Trophoblast cell (in vitro differentiated cells and primary cell): Measurements from ENCODE around the gene KCNAB2.

Experiments
- DNase-seq, 2 donors: peaks; one replicate each; pipeline ENCODE4 v3.0.0-alpha.2; 2016
- H2AFZ ChIP-seq: 2 replicates; pipeline ENCODE4 v1.6.1; 2013; ENCODE audit warnings: low read length, moderate library complexity, mild to moderate bottlenecking; ENCODE audit not compliant: insufficient read depth, poor library complexity
- H2AK5ac ChIP-seq: 2 replicates; pipeline ENCODE4 v1.6.1; 2013; ENCODE audit warnings: mild to moderate bottlenecking, low read length
- H2BK120ac ChIP-seq: 2 replicates; pipeline ENCODE4 v1.6.1; 2013; ENCODE audit warnings: low read length, mild to moderate bottlenecking, moderate library complexity; ENCODE audit not compliant: insufficient read depth, poor library complexity
- H2BK12ac ChIP-seq: 2 replicates; pipeline ENCODE4 v1.6.1; 2013; ENCODE audit warnings: mild to moderate bottlenecking, low read length, moderate library complexity
- H2BK5ac ChIP-seq: 2 replicates; pipeline ENCODE4 v1.6.1; 2013; ENCODE audit warnings: low read length, low read depth, moderate library complexity, mild to moderate bottlenecking; ENCODE audit not compliant: poor library complexity
- H3K14ac ChIP-seq: 2 replicates; pipeline ENCODE4 v1.6.1; 2013; ENCODE audit warnings: mild to moderate bottlenecking, low read length
- H3K18ac ChIP-seq: 2 replicates; pipeline ENCODE4 v1.6.1; 2013; ENCODE audit warnings: mild to moderate bottlenecking, low read length
- H3K23ac ChIP-seq: 2 replicates; pipeline ENCODE4 v1.6.1; 2013; ENCODE audit warnings: low read length
- H3K27ac ChIP-seq: 2 replicates; pipeline ENCODE4 v1.5.1; 2013; ENCODE audit warnings: low read depth, mild to moderate bottlenecking, inconsistent platforms, low read length, moderate library complexity
- H3K27me3 ChIP-seq: 2 replicates; pipeline ENCODE4 v1.6.1; 2013; ENCODE audit warnings: inconsistent platforms, mild to moderate bottlenecking, low read length, moderate library complexity; ENCODE audit not compliant: insufficient read depth
- H3K36me3 ChIP-seq, 2 experiments: 1 replicate in 1 of 2; 2 replicates in 1 of 2; pipeline ENCODE4 v1.6.1; 2013; ENCODE audit warnings: low read length in 2 of 2, mild to moderate bottlenecking in 2 of 2, moderate library complexity in 1 of 2; ENCODE audit not compliant: insufficient read depth in 2 of 2, control insufficient read depth in 1 of 2
- H3K4ac ChIP-seq: 2 replicates; pipeline ENCODE4 v1.6.1; 2013; ENCODE audit warnings: low read depth, mild to moderate bottlenecking, low read length, moderate library complexity
- H3K4me1 ChIP-seq, 2 experiments: 1 replicate in 1 of 2; 2 replicates in 1 of 2; pipeline ENCODE4 v1.6.1; 2013; ENCODE audit warnings: low read length in 2 of 2, mild to moderate bottlenecking in 2 of 2, moderate library complexity in 1 of 2; ENCODE audit not compliant: insufficient read depth in 2 of 2, control insufficient read depth in 1 of 2
- H3K4me2 ChIP-seq: 2 replicates; pipeline ENCODE4 v1.6.1; 2013; ENCODE audit warnings: inconsistent platforms, mild to moderate bottlenecking, low read length, moderate library complexity
- H3K4me3 ChIP-seq: 2 replicates; pipeline ENCODE4 v1.5.1; 2013; ENCODE audit warnings: mild to moderate bottlenecking, low read depth, low read length, inconsistent platforms
- H3K79me1 ChIP-seq: one replicate; pipeline ENCODE4 v1.6.1; 2013; ENCODE audit warnings: low read length
- H3K79me2 ChIP-seq: 2 replicates; pipeline ENCODE4 v1.6.1; 2013; ENCODE audit warnings: low read length, mild to moderate bottlenecking; ENCODE audit not compliant: control insufficient read depth, insufficient read depth, poor library complexity
- H3K9ac ChIP-seq: 2 replicates; pipeline ENCODE4 v1.6.1; 2013; ENCODE audit warnings: mild to moderate bottlenecking, low read length
- H3K9me3 ChIP-seq: 2 replicates; pipeline ENCODE4 v1.6.1; 2013; ENCODE audit warnings: low read depth, mild to moderate bottlenecking, control low read depth, inconsistent platforms, low read length; ENCODE audit not compliant: insufficient read depth
- H4K12ac ChIP-seq: 2 replicates; pipeline ENCODE4 v1.6.1; 2013; ENCODE audit warnings: low read depth, mild to moderate bottlenecking, low read length, moderate library complexity
- H4K8ac ChIP-seq: 2 replicates; pipeline ENCODE4 v1.6.1; 2013; ENCODE audit warnings: low read depth, mild to moderate bottlenecking, low read length, moderate library complexity
- H4K91ac ChIP-seq: one replicate; pipeline ENCODE4 v1.6.1; 2013; ENCODE audit warnings: low read depth, mild to moderate bottlenecking, low read length, moderate library complexity
- WGBS: extraction: QIAGEN DNeasy Blood & Tissue Kit; methylation state at CpG from one replicate; pipeline ENCODE4 v1.1.7; 2013; ENCODE audit warnings: missing lambda C conversion rate; ENCODE audit not compliant: insufficient read length, insufficient coverage; ENCODE audit errors: extremely low coverage; 5-methylcytosine and 5-hydroxymethylcytosine counted together

KCNAB2 gene

GRCh38 chr1:6134741-6135510, 89.2 kb downstream of the KCNAB2 start:
- H3K79me1 ChIP-seq = no peaks in the 10 kb centered on the region
- H4K8ac ChIP-seq = no peak overlapping the region
- no peaks in the 10 kb centered on the region for H3K27me3 ChIP-seq
- H2BK120ac ChIP-seq = no peak overlapping the region
- no peaks in the 10 kb centered on the region for H3K4me1 ChIP-seq
- H3K4me2 ChIP-seq = no peak overlapping the region
- H2AK5ac ChIP-seq = no peak overlapping the region
- H2BK12ac ChIP-seq = no peak overlapping the region
- H3K4ac ChIP-seq = no peak overlapping the region
- no CpG with 5 or more reads among the region's 22 CpGs for WGBS
- H4K12ac ChIP-seq = no peak overlapping the region
- no peak for DNase-seq
- H3K14ac ChIP-seq = no peak overlapping the region
- H3K18ac ChIP-seq = no peak overlapping the region
- H3K79me2 ChIP-seq = no peaks in the 10 kb centered on the region
- no peaks in the 10 kb centered on the region for H3K36me3 ChIP-seq
- H2BK5ac ChIP-seq = no peak overlapping the region
- H3K9me3 ChIP-seq = peaks cover 8% of the 10 kb centered on the region
- no peak overlapping the region for H2AFZ ChIP-seq
- H3K27ac ChIP-seq = no peak overlapping the region
- H3K9ac ChIP-seq = no peak overlapping the region
- no peak overlapping the region for H4K91ac ChIP-seq
- H3K23ac ChIP-seq = no peak overlapping the region
- no peak overlapping the region for H3K4me3 ChIP-seq

- Histone ChIP-seq H3K9ac (no peak overlapping the region), H3K36me3 (no peaks in the 10 kb centered on the region), H4K91ac (no peak overlapping the region), H2AFZ (no peak overlapping the region), H3K4me2 (no peak overlapping the region), H3K18ac (no peak overlapping the region), H3K4me3 (no peak overlapping the region), H2BK5ac (no peak overlapping the region), H3K27me3 (no peaks in the 10 kb centered on the region), H3K79me1 (no peaks in the 10 kb centered on the region), H2AK5ac (no peak overlapping the region), H3K4me1 (no peaks in the 10 kb centered on the region), H2BK12ac (no peak overlapping the region), H4K12ac (no peak overlapping the region), H3K79me2 (no peaks in the 10 kb centered on the region), H3K23ac (no peak overlapping the region), H3K4ac (no peak overlapping the region), H3K27ac (no peak overlapping the region), H3K14ac (no peak overlapping the region), H2BK120ac (no peak overlapping the region), H4K8ac (no peak overlapping the region), H3K9me3 (peaks cover 8% of the 10 kb centered on the region)
- no peak for DNase-seq
- no CpG with 5 or more reads among the region's 16 CpGs for WGBS
Observed at GRCh38 chr1:6136516-6137220, 91.0 kb downstream of the KCNAB2 start.

GRCh38 chr1:6137758-6138157, 92.1 kb downstream of the KCNAB2 start:
- Histone ChIP-seq H3K4me2 (no peak overlapping the region), H3K4ac (no peak overlapping the region), H2AK5ac (no peak overlapping the region), H3K27ac (no peak overlapping the region), H3K27me3 (no peaks in the 10 kb centered on the region), H3K14ac (no peak overlapping the region), H2AFZ (no peak overlapping the region), H3K9me3 (peaks cover 6% of the 10 kb centered on the region), H3K4me3 (no peak overlapping the region), H4K8ac (no peak overlapping the region), H3K18ac (no peak overlapping the region), H2BK12ac (no peak overlapping the region), H2BK120ac (no peak overlapping the region), H4K12ac (no peak overlapping the region), H2BK5ac (no peak overlapping the region), H3K79me1 (no peaks in the 10 kb centered on the region), H3K23ac (no peak overlapping the region), H4K91ac (no peak overlapping the region), H3K79me2 (no peaks in the 10 kb centered on the region), H3K36me3 (no peaks in the 10 kb centered on the region), H3K9ac (no peak overlapping the region), H3K4me1 (no peaks in the 10 kb centered on the region)
- no peak for DNase-seq
- no CpG with 5 or more reads among the region's 5 CpGs for WGBS

- Histone ChIP-seq H3K14ac (no peak overlapping the region), H3K4me3 (no peak overlapping the region), H4K91ac (no peak overlapping the region), H3K23ac (no peak overlapping the region), H3K4me1 (no peaks in the 10 kb centered on the region), H4K8ac (no peak overlapping the region), H3K9ac (no peak overlapping the region), H3K9me3 (no peaks in the 10 kb centered on the region), H3K27me3 (no peaks in the 10 kb centered on the region), H2BK120ac (no peak overlapping the region), H4K12ac (no peak overlapping the region), H2BK12ac (no peak overlapping the region), H3K27ac (no peak overlapping the region), H2BK5ac (no peak overlapping the region), H3K36me3 (no peaks in the 10 kb centered on the region), H3K4me2 (no peak overlapping the region), H3K4ac (no peak overlapping the region), H2AK5ac (no peak overlapping the region), H2AFZ (no peak overlapping the region), H3K79me2 (no peaks in the 10 kb centered on the region), H3K79me1 (no peaks in the 10 kb centered on the region), H3K18ac (no peak overlapping the region)
- WGBS = no CpG with 5 or more reads among the region's 2 CpGs
- DNase-seq = no peak
Observed at GRCh38 chr1:6140413-6140812, 94.7 kb downstream of the KCNAB2 start.
